PC-3 (cell line): ENCODE measurements around the gene PRDM2.

Experiments
- CTCF ChIP-seq: fragments of 300-600 bp; sonication (generic); conservative IDR thresholded peaks from 2 replicates; pipeline ENCODE4 v1.5.1; 2017; ENCODE audit warnings: antibody characterized with exemption, low read depth, mild to moderate bottlenecking, low read length
- EZH2 ChIP-seq: fragments of 300-600 bp; sonication (generic); IDR thresholded peaks from one replicate; pipeline ENCODE4 v1.6.1; 2017; ENCODE audit warnings: antibody characterized with exemption, mild to moderate bottlenecking, low read length; ENCODE audit not compliant: unreplicated experiment
- EZH2phosphoT487 ChIP-seq: fragments of 300-600 bp; sonication (generic); IDR thresholded peaks from 2 replicates; pipeline ENCODE4 v1.6.1; 2018; ENCODE audit warnings: mild to moderate bottlenecking, antibody characterized with exemption, low read length, borderline replicate concordance

GRCh38 chr1:13784971-13785370 lies 85.0 kb downstream of the PRDM2 start:
- no peak for TF ChIP-seq CTCF
- TF ChIP-seq EZH2phosphoT487 = no peak
- TF ChIP-seq EZH2 = no peak
